HepG2 (cell line): ENCODE results near the gene RNF38. TPM values are rescaled to one million over a fixed set of nuclear protein-coding genes. Genes with fewer than 3 reads are reported as not detected.

ENCODE experiments used
- ATAC-seq: fragments of 200-7000 bp; cut with Tn5 transposase; 3 replicates; pipeline ENCODE4 v1.9.1; 2020; ENCODE audit warnings: mild to moderate bottlenecking, moderate library complexity
- BruUV-seq: library from RNA; stranded (reverse); fragments of 400-500 nt; replicated peaks from 2 replicates; lab custom pipeline; 2021; lab: Mats Ljungman, UMichigan
- CTCF ChIA-PET: fragments of 300-600 bp; formaldehyde crosslinking; extraction: SDS; loops from one replicate; lab custom pipeline; 2021; ENCODE audit warnings: low total read pairs, inconsistent platforms, low intra/inter-chr PET ratio; lab: Yijun Ruan, JAX
- POLR2A ChIA-PET: fragments of 350-600 bp; sonication (Branson Sonifier 250); formaldehyde crosslinking; loops from one replicate; lab custom pipeline; 2020; ENCODE audit warnings: antibody characterized with exemption, inconsistent platforms; lab: Yijun Ruan, JAX
- DNase-seq: peaks from one replicate; pipeline ENCODE4 v3.0.0-alpha.2; 2015; ENCODE audit warnings: low spot score
- FAIRE-seq: peaks from 3 replicates; lab custom pipeline; 2011; peaks lifted over from hg19 to GRCh38; lab: Jason Lieb, UNC
- H2AFZ ChIP-seq: one replicate; pipeline ENCODE4 v1.6.1; 2011; ENCODE audit warnings: low read length, inconsistent platforms
- H3K27ac ChIP-seq: fragments of 300-600 bp; 3 replicates; pipeline ENCODE4 v1.8.0; 2011; ENCODE audit warnings: mixed run types, mild to moderate bottlenecking, mixed read lengths, low read length, inconsistent platforms; ENCODE audit not compliant: insufficient read depth; ENCODE audit errors: extremely low read length
- H3K27me3 ChIP-seq, 2 experiments: fragments of 200-600 bp in 1 of 2; 2 replicates in 1 of 2; 3 replicates in 1 of 2; pipeline versions ENCODE4 v1.6.0 to v1.8.0; 2011; ENCODE audit warnings: low read length in 2 of 2, mild to moderate bottlenecking in 2 of 2, moderate library complexity in 2 of 2, inconsistent platforms in 1 of 2; ENCODE audit not compliant: insufficient read depth in 2 of 2, control insufficient read depth in 1 of 2
- H3K36me3 ChIP-seq, 2 experiments: fragments of 200-600 bp in 1 of 2; replicated peaks in 1 of 2; 2 replicates in 1 of 2; 3 replicates in 1 of 2; pipeline versions ENCODE4 v1.5.1 to v1.8.0; 2011; ENCODE audit warnings: low read length in 2 of 2, inconsistent platforms in 1 of 2; ENCODE audit not compliant: insufficient read depth in 2 of 2, control insufficient read depth in 1 of 2
- H3K4me1 ChIP-seq: 2 replicates; pipeline ENCODE4 v1.5.1; 2012; ENCODE audit warnings: low read length, inconsistent platforms; ENCODE audit not compliant: insufficient read depth
- H3K4me2 ChIP-seq: 2 replicates; pipeline ENCODE4 v1.6.0; 2011; ENCODE audit warnings: low read depth, low read length, inconsistent platforms
- H3K4me3 ChIP-seq, 3 experiments: fragments of 200-600 bp in 1 of 3; sonication (generic), shearing (Covaris generic) in 1 of 3; replicated peaks in 1 of 3; 2 replicates each; pipeline ENCODE4 v1.5.1; 2011 to 2016; ENCODE audit warnings: low read length in 3 of 3, inconsistent platforms in 2 of 3, low read depth in 2 of 3, mild to moderate bottlenecking in 2 of 3, control low read depth in 1 of 3, mixed read lengths in 1 of 3; ENCODE audit not compliant: insufficient read depth in 1 of 3
- H3K79me2 ChIP-seq: one replicate; pipeline ENCODE4 v1.6.1; 2011; ENCODE audit warnings: low read length, inconsistent platforms; ENCODE audit not compliant: insufficient read depth
- H3K9ac ChIP-seq: 2 replicates; pipeline ENCODE4 v1.6.0; 2011; ENCODE audit warnings: mild to moderate bottlenecking, low read depth, low read length, inconsistent platforms; ENCODE audit not compliant: insufficient read depth
- H3K9me3 ChIP-seq: 2 replicates; pipeline ENCODE4 v1.5.1; 2012; ENCODE audit warnings: mild to moderate bottlenecking, low read length
- H4K20me1 ChIP-seq: 2 replicates; pipeline ENCODE4 v1.6.0; 2011; ENCODE audit warnings: inconsistent platforms, mild to moderate bottlenecking, low read length, moderate library complexity; ENCODE audit not compliant: insufficient read depth
- CSRNP2 ChIP-seq: sonication (generic); formaldehyde crosslinking; conservative IDR thresholded peaks from 2 replicates; pipeline ENCODE4 v1.8.0; 2022; ENCODE audit warnings: low read depth, missing genetic modification reagents
- DPF2 ChIP-seq: sonication (generic); formaldehyde crosslinking; IDR thresholded peaks from 2 replicates; pipeline ENCODE4 v1.4.0; 2020; ENCODE audit warnings: mild to moderate bottlenecking, low read depth, missing genetic modification reagents, borderline replicate concordance
- HCFC1 ChIP-seq: fragments of 150-350 bp; IDR thresholded peaks from 2 replicates; pipeline ENCODE4 v1.6.1; 2014; ENCODE audit warnings: low read depth, low read length
- NKX3-1 ChIP-seq: sonication (generic); formaldehyde crosslinking; IDR thresholded peaks from 2 replicates; pipeline ENCODE4 v1.5.0; 2020; ENCODE audit warnings: missing genetic modification reagents
- PHF8 ChIP-seq: sonication (generic); formaldehyde crosslinking; IDR thresholded peaks from 2 replicates; pipeline ENCODE4 v1.5.0; 2020; ENCODE audit warnings: missing genetic modification reagents
- SKIL ChIP-seq: sonication (generic); formaldehyde crosslinking; IDR thresholded peaks from 2 replicates; pipeline ENCODE4 v1.8.0; 2022; ENCODE audit warnings: missing genetic modification reagents, mild to moderate bottlenecking, moderate library complexity, borderline replicate concordance
- ZBTB3 ChIP-seq: sonication (generic); formaldehyde crosslinking; IDR thresholded peaks from 2 replicates; pipeline ENCODE4 v1.4.0; 2020; ENCODE audit warnings: low read depth, mild to moderate bottlenecking, moderate library complexity, missing genetic modification reagents, borderline replicate concordance
- ZKSCAN8 ChIP-seq: IDR thresholded peaks from 2 replicates; pipeline ENCODE4 v1.6.1; 2016; ENCODE audit warnings: borderline replicate concordance, missing genetic modification reagents, missing compliant biosample characterization
- ZNF260 ChIP-seq: sonication (generic); formaldehyde crosslinking; IDR thresholded peaks from 2 replicates; pipeline ENCODE4 v1.4.0; 2020; ENCODE audit warnings: missing genetic modification reagents, low read depth, mild to moderate bottlenecking, borderline replicate concordance
- ZNF280D ChIP-seq: sonication (generic); formaldehyde crosslinking; IDR thresholded peaks from 2 replicates; pipeline ENCODE4 v1.5.1; 2020; ENCODE audit warnings: mild to moderate bottlenecking, missing genetic modification reagents
- ZNF816 ChIP-seq: sonication (generic); formaldehyde crosslinking; IDR thresholded peaks from 2 replicates; pipeline ENCODE4 v1.8.0; 2022; ENCODE audit warnings: missing genetic modification reagents, mild to moderate bottlenecking, borderline replicate concordance
- WGBS: methylation state at CpG from one replicate; pipeline ENCODE4 v1.1.6; 2017; ENCODE audit warnings: low lambda C conversion rate; 5-methylcytosine and 5-hydroxymethylcytosine counted together
- in situ Hi-C: cut with HindIII; loops from 2 replicates; pipeline ENCODE4 v1.10.0; 2017; ENCODE audit warnings: low pct_unique_long_range_greater_than_20kb; ENCODE audit not compliant: extremely low pct_ligation_motif_present
- intact Hi-C: fragments of 100-400 bp; cut with micrococcal nuclease; formaldehyde crosslinking; loops from one replicate; pipeline ENCODE4 v1.10.0; 2022; ENCODE audit not compliant: unreplicated experiment
- polyA plus RNA-seq, 8 experiments: library from polyadenylated mRNA; depleted of rRNA in 3 of 8; stranded (reverse) in 7 of 8; unstranded in 1 of 8; fragments of >200 nt; fragmentation: Illumina TruSeq in 4 of 8; extraction: Trizol in 4 of 8; gene quantifications; 2 replicates each; pipeline versions ENCODE4 v1.2.1 to v1.2.3, GENCODE V29; 2011 to 2016; ENCODE audit warnings: low read depth in 4 of 8, missing spikeins in 1 of 8, mixed read lengths in 1 of 8; ENCODE audit not compliant: insufficient read depth in 1 of 8
- total RNA-seq, 5 experiments: library from RNA; depleted of rRNA; stranded (reverse); fragments of >200 nt; fragmentation: Illumina TruSeq; extraction: Trizol; gene quantifications; 2 replicates each; pipeline ENCODE4 v1.2.3, GENCODE V29; 2016; ENCODE audit warnings: low read depth in 1 of 5

The RNF38 gene
- total and polyA plus RNA-seq, 2 of the 13 experiments (the other 11 are each of a cell fraction or from before 2014, with no cell fraction given), result 9.1 to 32.1 TPM

- H3K36me3 ChIP-seq, result no peaks in the 10 kb centered on the region; a peak in 1 of 5 replicates
- H4K20me1 ChIP-seq, result no peaks in the 10 kb centered on the region
- no peak overlapping the region for H3K9ac ChIP-seq
- no peak for FAIRE-seq
- no peaks in the 10 kb centered on the region for H3K4me1 ChIP-seq
- intact Hi-C loops, result no loop called here
- DNase-seq, result no peak
- no peak overlapping the region for H3K4me2 ChIP-seq
- 97% methylated on average over 6 of the region's 6 CpGs for WGBS
- H3K4me3 ChIP-seq, result no peak overlapping the region
- no peak for ATAC-seq
- TF ChIP-seq ZKSCAN8, result no peak
- TF ChIP-seq PHF8 (CRISPR knock-in tag), result no peak
- no peak for TF ChIP-seq HCFC1
- no peak for TF ChIP-seq SKIL (CRISPR knock-in tag)
- TF ChIP-seq CSRNP2, result no peak
- no peak for TF ChIP-seq DPF2
- TF ChIP-seq ZNF816 (CRISPR knock-in tag), result no peak
- no peak for TF ChIP-seq ZNF260 (CRISPR knock-in tag)
- no peak for TF ChIP-seq ZBTB3 (CRISPR knock-in tag)
- TF ChIP-seq ZNF280D (CRISPR knock-in tag), result no peak
- TF ChIP-seq NKX3-1 (CRISPR knock-in tag), result no peak
- TF ChIP-seq, all 625 proteins: peak for 0
- Histone ChIP-seq H3K9me3 (no peaks in the 10 kb centered on the region), H3K79me2 (peaks cover 3% of the 10 kb centered on the region), H2AFZ (no peak overlapping the region), H3K27me3 (no peaks in the 10 kb centered on the region), H3K27ac (no peak overlapping the region)
- no TSS peak for BruUV-seq
- CTCF ChIA-PET, result no interaction called here
- in situ Hi-C loops, result no loop called here
- POLR2A ChIA-PET, result no interaction called here
Observed at GRCh38 chr9:36433386-36433785, 33.3 kb upstream of the RNF38 start.
